Spleen (tissue), 11 donors: ENCODE results near the gene C3orf20. TPM values are rescaled to one million over a fixed set of nuclear protein-coding genes. Genes with fewer than 3 reads are reported as not detected.

Experiments
- DNase-seq: peaks from one replicate; pipeline ENCODE4 v3.0.0-alpha.2; 2020
- H3K27ac ChIP-seq, 8 donors: fragments of 200-600 bp; sonication (generic) in 7 of 8; 1 replicate in 4 of 8; 2 replicates in 4 of 8; pipeline versions ENCODE4 v1.5.0 to v1.8.0; 2016 to 2021; ENCODE audit warnings: inconsistent platforms in 4 of 8, mild to moderate bottlenecking in 4 of 8, moderate library complexity in 1 of 8
- H3K27me3 ChIP-seq, 7 donors: fragments of 200-600 bp; sonication (generic) in 6 of 7; replicated peaks in 1 of 7; 1 replicate in 4 of 7; 2 replicates in 3 of 7; pipeline versions ENCODE4 v1.5.0 to v1.8.0; 2016 to 2021; ENCODE audit warnings: inconsistent platforms in 3 of 7, mild to moderate bottlenecking in 1 of 7
- H3K36me3 ChIP-seq, 6 donors: fragments of 200-600 bp; sonication (generic) in 5 of 6; 1 replicate in 4 of 6; 2 replicates in 2 of 6; pipeline versions ENCODE4 v1.5.0 to v1.8.0; 2016 to 2021; ENCODE audit warnings: inconsistent platforms in 2 of 6
- H3K4me1 ChIP-seq, 6 donors: fragments of 200-600 bp; sonication (generic) in 5 of 6; 1 replicate in 3 of 6; 2 replicates in 3 of 6; pipeline versions ENCODE4 v1.5.0 to v1.8.0; 2016 to 2021; ENCODE audit warnings: inconsistent platforms in 3 of 6
- H3K4me3 ChIP-seq, 8 donors: fragments of 200-600 bp; sonication (generic) in 7 of 8; 1 replicate in 4 of 8; 2 replicates in 4 of 8; pipeline versions ENCODE4 v1.5.0 to v1.8.0; 2016 to 2021; ENCODE audit warnings: inconsistent platforms in 4 of 8, mild to moderate bottlenecking in 4 of 8, moderate library complexity in 2 of 8
- H3K9me3 ChIP-seq, 8 donors: fragments of 200-600 bp; sonication (generic) in 7 of 8; 1 replicate in 4 of 8; 2 replicates in 4 of 8; pipeline versions ENCODE4 v1.5.0 to v1.8.0; 2016 to 2021; ENCODE audit warnings: inconsistent platforms in 4 of 8
- CTCF ChIP-seq, 11 experiments: fragments of 200-600 bp in 7 of 11; fragments of 450-650 bp in 4 of 11; sonication (generic) in 4 of 11; IDR thresholded peaks in 8 of 11; conservative IDR thresholded peaks in 3 of 11; 1 replicate in 7 of 11; 2 replicates in 4 of 11; pipeline versions ENCODE4 v1.4.0 to v1.8.0; 2016 to 2021; ENCODE audit warnings: antibody characterized with exemption in 11 of 11, inconsistent platforms in 4 of 11, mild to moderate bottlenecking in 1 of 11
- POLR2A ChIP-seq, 3 donors: fragments of 450-650 bp; IDR thresholded peaks; one replicate each; pipeline ENCODE4 v1.5.1; 2017; ENCODE audit warnings: antibody characterized with exemption in 3 of 3, mild to moderate bottlenecking in 1 of 3
- POLR2AphosphoS5 ChIP-seq, 3 donors: sonication (generic); formaldehyde crosslinking; IDR thresholded peaks; one replicate each; pipeline ENCODE4 v1.5.1; 2017; ENCODE audit warnings: antibody characterized with exemption in 3 of 3
- WGBS, 5 donors: extraction: QIAGEN DNeasy Blood & Tissue Kit in 3 of 5; methylation state at CpG; one replicate each; pipeline versions ENCODE4 v1.1.5 to v1.1.7; 2013 to 2018; 5-methylcytosine and 5-hydroxymethylcytosine counted together
- intact Hi-C: fragments of 100-400 bp; cut with DNase I; formaldehyde crosslinking; loops from one replicate; pipeline ENCODE4 v1.15.0; 2023; ENCODE audit warnings: low total_unique reads
- polyA plus RNA-seq, 3 donors: library from polyadenylated mRNA; stranded (reverse); fragments of 200-250 nt; gene quantifications; one replicate each; pipeline ENCODE4 v1.2.1, GENCODE V29; 2013
- total RNA-seq, 7 donors: library from RNA; depleted of rRNA in 3 of 7; stranded (reverse); fragments of >200 nt in 3 of 7; fragmentation: NEBNext Ultra II Directional in 4 of 7; extraction: Animal tissue kit (Norgen Biotek cat#: 25700) in 4 of 7; gene quantifications; one replicate each; pipeline versions ENCODE4 v1.1.0 to v1.2.1, GENCODE V29; 2016 to 2021
- donor health status: healthy with polysubstance abuse.
- donor health status: DM: no; HTN: no; CAD: no; lungs with moderate emphysema.
- donor health status: DM: no; HTN: no; CAD: no.
- donor health status: Bipolar disorder and iron deficiency.
- donor health status: healthy.
- donor health status: DM: no; HTN: no; CAD: no.
- donor health status: DM: yes; HTN: yes; CAD: no.

The C3orf20 gene
- total and polyA plus RNA-seq, 10 donors, result 0.17 to 1.1 (median 0.30) TPM; not detected in 3

GRCh38 chr3:14822134-14822533 is 147.2 kb downstream of the C3orf20 start:
- TF ChIP-seq CTCF (IDR thresholded peaks at IDR 0.05 in 8 of 11, conservative IDR thresholded peaks at IDR 0.05 in 3 of 11) (no peak), POLR2AphosphoS5 (IDR thresholded peaks at IDR 0.05) (no peak), POLR2A (IDR thresholded peaks at IDR 0.05) (no peak)
- 71 to 87% (median 82%) methylated on average over 3 of the region's 3 CpGs for WGBS, 5 donors
- intact Hi-C loops, result no loop called here

More at GRCh38 chr3:14822134-14822533, 147.2 kb downstream of the C3orf20 start:
- Histone ChIP-seq H3K27me3 (peaks cover 0 to 5% (median 0%) of the 10 kb centered on the region in 7 donors), H3K27ac (no peak overlapping the region), H3K4me3 (no peak overlapping the region), H3K4me1 (peaks cover 0 to 60% (median 34%) of the 10 kb centered on the region in 6 donors), H3K36me3 (peaks cover 0 to 20% (median 3%) of the 10 kb centered on the region in 6 donors), H3K9me3 (no peaks in the 10 kb centered on the region)
- no peak for DNase-seq

Other genes starting within 250 kb of the C3orf20 start
- 1 to 10 TPM in 6 of 7 donors, under 1 TPM in 1; 0.60 to 3.7 (median 1.2) TPM for gene GRIP2, start 134.8 kb upstream of the C3orf20 start, total RNA-seq
- gene GRIP2, start 134.8 kb upstream of the C3orf20 start, polyA plus RNA-seq, result 1 to 10 TPM in 1 of 3 donors, under 1 TPM in 2; 0.15 to 2.5 (median 0.52) TPM
- gene CCDC174, start 23.4 kb upstream of the C3orf20 start, total RNA-seq, result 10 to 100 TPM; 26.2 to 41.0 (median 31.0) TPM
- gene CCDC174, start 23.4 kb upstream of the C3orf20 start, polyA plus RNA-seq, result 10 to 100 TPM; 14.0 to 20.0 (median 14.4) TPM
- gene FGD5, start 143.8 kb downstream of the C3orf20 start, total RNA-seq, result 100 to 1,000 TPM in 2 of 7 donors, 10 to 100 TPM in 5; 62.5 to 145 (median 68.7) TPM
- gene FGD5, start 143.8 kb downstream of the C3orf20 start, polyA plus RNA-seq, result 10 to 100 TPM in 1 of 3 donors, 1 to 10 TPM in 2; 6.0 to 18.3 (median 6.7) TPM